ENCODE results near the gene C18orf63.

- TF ChIP-seq OVOL3 (tag by site-specific recombination; IDR thresholded peaks at IDR 0.05), result no peak
- no peak for TF ChIP-seq ZFP41 (tag by site-specific recombination; IDR thresholded peaks at IDR 0.05; ENCODE audit: borderline replicate concordance)
- no peak for TF ChIP-seq HOXC10 (CRISPR knock-in tag; IDR thresholded peaks at IDR 0.05)
Observed at GRCh38 chr18:74314759-74315463, 728 bp upstream of the C18orf63 start.
